GM06990 (cell line): ENCODE measurements around the gene RANBP10.

Experiments used
- DNase-seq: peaks from one replicate; pipeline ENCODE4 v3.0.0-alpha.2; 2011; ENCODE audit not compliant: insufficient read length; ENCODE audit errors: extremely low read depth
- H3K27me3 ChIP-seq: replicated peaks from 2 replicates; pipeline ENCODE4 v1.6.0; 2011; ENCODE audit warnings: low read length; ENCODE audit not compliant: control insufficient read depth, insufficient read depth
- H3K36me3 ChIP-seq: 2 replicates; pipeline ENCODE4 v1.5.1; 2011; ENCODE audit warnings: low read length; ENCODE audit not compliant: control insufficient read depth, insufficient read depth
- H3K4me3 ChIP-seq: replicated peaks from 2 replicates; pipeline ENCODE4 v1.5.1; 2011; ENCODE audit warnings: low read depth, mild to moderate bottlenecking, control low read depth, low read length
- TF ChIP-seq, protein P1 (sequence below): IDR thresholded peaks from 2 replicates; pipeline ENCODE4 v1.5.1; 2011; ENCODE audit warnings: low read length, control low read depth, mild to moderate bottlenecking, inconsistent platforms; ENCODE audit not compliant: insufficient read depth, poor library complexity, severe bottlenecking

RANBP10 gene

DNA sequence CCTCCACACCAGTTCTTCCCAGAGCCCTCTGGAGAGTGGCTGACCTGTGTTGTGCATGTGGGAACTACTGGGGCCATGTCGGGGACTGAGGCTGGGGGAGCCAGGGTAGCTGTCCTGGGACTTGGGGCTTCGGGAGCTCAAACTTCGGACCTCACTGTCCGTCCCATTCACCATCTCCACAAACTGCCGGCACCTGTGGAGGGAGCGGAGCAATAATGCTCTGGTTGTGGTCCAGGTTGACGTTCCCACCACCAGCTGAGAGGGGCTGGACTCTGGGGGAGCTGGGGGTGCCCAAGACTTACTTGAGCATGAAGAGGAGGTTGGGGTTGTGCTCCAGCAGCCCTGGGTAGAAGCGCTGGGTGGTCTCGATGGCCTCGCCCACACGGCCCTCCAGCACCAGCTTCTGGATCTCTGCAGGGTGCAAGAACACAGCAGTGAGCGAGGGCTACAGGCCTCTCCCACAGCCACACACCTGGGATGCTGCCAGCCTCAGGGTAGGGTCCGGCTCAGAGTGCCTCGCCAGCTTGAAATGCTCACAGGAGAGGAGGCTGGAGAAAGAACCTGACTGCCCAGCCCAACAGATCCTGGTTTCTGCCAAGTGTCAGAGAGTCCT is 76.6 kb downstream of the RANBP10 start:
- Histone ChIP-seq H3K27me3 (no peaks in the 10 kb centered on the region), H3K36me3 (peaks cover 46% of the 10 kb centered on the region), H3K4me3 (no peak overlapping the region)
- DNase-seq = no peak
- TF ChIP-seq, protein P1, sequence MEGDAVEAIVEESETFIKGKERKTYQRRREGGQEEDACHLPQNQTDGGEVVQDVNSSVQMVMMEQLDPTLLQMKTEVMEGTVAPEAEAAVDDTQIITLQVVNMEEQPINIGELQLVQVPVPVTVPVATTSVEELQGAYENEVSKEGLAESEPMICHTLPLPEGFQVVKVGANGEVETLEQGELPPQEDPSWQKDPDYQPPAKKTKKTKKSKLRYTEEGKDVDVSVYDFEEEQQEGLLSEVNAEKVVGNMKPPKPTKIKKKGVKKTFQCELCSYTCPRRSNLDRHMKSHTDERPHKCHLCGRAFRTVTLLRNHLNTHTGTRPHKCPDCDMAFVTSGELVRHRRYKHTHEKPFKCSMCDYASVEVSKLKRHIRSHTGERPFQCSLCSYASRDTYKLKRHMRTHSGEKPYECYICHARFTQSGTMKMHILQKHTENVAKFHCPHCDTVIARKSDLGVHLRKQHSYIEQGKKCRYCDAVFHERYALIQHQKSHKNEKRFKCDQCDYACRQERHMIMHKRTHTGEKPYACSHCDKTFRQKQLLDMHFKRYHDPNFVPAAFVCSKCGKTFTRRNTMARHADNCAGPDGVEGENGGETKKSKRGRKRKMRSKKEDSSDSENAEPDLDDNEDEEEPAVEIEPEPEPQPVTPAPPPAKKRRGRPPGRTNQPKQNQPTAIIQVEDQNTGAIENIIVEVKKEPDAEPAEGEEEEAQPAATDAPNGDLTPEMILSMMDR = no peak

GRCh38 chr16:67727521-67728485 is 78.6 kb downstream of the RANBP10 start:
- peaks cover 55% of the 10 kb centered on the region for H3K36me3 ChIP-seq
- H3K4me3 ChIP-seq = no peak overlapping the region
- TF ChIP-seq, protein P1 = no peak

DNA sequence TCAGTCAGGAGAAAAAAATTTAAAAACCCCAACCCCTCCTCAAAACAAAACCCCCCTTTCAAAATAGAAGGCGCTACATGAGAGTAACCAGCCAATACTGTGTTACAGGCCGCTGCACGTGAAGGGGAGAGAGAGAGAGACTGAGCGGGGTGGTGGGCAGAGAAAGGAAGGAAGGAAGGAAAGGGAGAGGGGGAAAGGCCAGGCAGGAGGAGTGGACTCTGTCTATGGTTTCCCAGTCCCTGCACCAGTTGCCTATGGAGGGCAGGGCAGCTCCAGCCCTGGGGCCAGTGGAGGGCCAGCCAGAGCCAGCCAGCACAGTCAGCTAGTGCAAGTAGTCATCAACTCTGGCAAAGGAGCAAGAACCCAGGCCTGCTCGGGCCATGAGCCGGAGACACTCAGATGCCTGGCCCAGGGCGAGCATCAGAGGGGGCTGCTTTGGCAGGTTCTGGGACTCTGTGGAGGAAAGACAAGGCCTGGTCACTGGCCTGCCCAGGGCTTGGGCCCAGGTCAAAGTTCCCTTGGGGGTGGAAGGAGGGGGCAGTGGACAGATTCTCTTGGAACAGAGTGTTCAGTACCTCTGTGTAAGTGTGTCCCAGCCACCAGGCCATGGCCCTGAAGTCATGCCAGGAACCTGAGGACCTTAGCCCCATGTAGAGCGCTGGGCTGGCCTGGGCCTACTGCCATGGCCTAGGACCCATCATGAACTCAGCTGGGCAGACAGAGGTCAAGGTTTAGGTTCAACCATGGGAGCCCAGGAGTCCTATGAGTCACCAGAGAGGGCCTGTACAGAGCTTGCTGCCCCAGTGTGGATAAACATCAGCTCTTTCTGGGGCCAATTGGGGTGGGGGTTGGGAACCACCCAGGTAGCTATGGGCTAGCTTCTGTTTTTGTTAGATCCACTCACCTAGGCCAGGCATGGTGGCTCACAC is 80.0 kb downstream of the RANBP10 start:
- H3K4me3 ChIP-seq = no peak overlapping the region
- TF ChIP-seq, protein P1 = no peak
- peaks cover 54% of the 10 kb centered on the region for H3K36me3 ChIP-seq
- DNase-seq = no peak
- H3K27me3 ChIP-seq = no peaks in the 10 kb centered on the region

More at GRCh38 chr16:67727521-67728485, 78.6 kb downstream of the RANBP10 start:
- no peak for DNase-seq
- no peaks in the 10 kb centered on the region for H3K27me3 ChIP-seq

DNA sequence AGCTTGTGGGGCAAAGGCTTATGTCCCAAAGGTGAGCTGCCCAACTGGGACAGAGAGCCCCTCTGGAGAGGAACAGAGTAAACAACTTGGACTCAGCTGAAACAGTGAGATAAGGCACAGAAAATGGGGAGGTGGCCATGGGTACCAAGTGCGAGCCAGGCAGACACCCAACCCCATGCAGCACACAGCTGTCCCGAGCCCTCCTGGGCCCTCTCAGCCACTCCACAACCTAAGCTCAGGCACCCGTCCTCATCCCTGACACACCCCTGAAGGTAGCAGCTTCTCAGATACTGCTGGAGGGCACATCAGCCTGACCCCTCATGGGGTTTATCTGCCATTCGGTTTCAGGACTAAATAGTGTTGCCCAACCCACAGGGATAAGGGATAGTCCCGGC is 82.5 kb downstream of the RANBP10 start:
- no peak for DNase-seq
- no peaks in the 10 kb centered on the region for H3K27me3 ChIP-seq
- H3K36me3 ChIP-seq = peaks cover 34% of the 10 kb centered on the region
- no peak overlapping the region for H3K4me3 ChIP-seq
- TF ChIP-seq, protein P1 = no peak

DNA sequence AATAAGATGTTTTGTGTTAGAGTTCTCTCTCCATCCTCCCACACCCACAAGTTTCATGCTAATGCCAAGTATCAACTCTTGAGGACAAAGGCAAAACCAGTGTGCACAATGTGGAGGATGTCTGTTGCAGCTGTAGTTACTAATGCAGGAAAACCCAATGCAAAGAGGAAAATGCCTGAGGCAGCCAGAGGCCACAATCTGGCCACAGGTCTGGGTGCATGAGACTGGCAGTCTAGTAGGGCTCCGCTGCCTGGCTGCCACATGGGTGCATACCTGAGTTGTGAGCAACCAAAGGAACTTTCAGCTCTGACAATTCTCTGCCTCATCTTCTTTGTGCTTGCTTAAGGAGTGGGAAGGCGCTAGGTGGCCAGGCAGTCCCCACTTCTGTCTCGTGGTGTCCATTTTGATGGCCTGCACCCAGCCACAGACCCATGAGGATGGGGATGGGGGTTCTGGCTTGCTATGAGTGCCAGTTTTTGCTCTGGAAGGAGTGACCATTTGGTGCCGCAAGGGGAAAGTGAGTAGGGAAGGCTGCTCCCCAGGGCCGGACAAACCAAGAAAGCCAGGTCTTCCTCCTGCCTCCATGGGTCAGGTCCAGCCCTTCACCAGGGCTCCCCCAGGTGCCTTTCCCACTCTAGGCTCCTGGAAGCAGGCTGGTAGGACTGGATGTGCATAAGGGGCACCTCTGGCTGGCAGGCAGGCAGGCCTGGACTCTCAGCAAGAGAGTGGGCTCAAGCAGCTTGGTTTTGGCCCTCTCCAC is 83.0 kb downstream of the RANBP10 start:
- DNase-seq = no peak
- H3K36me3 ChIP-seq = peaks cover 30% of the 10 kb centered on the region
- TF ChIP-seq, protein P1 = no peak
- no peak overlapping the region for H3K4me3 ChIP-seq
- H3K27me3 ChIP-seq = no peaks in the 10 kb centered on the region
